GM19025 (cell line): ENCODE measurements around the gene KCNA1.

Experiments
- ATAC-seq: cut with Tn5 transposase; IDR thresholded peaks from one replicate; pipeline ENCODE4 v1.9.1; 2021; ENCODE audit warnings: mild to moderate bottlenecking, low read depth, moderate library complexity; ENCODE audit not compliant: unreplicated experiment

Gene KCNA1

DNA sequence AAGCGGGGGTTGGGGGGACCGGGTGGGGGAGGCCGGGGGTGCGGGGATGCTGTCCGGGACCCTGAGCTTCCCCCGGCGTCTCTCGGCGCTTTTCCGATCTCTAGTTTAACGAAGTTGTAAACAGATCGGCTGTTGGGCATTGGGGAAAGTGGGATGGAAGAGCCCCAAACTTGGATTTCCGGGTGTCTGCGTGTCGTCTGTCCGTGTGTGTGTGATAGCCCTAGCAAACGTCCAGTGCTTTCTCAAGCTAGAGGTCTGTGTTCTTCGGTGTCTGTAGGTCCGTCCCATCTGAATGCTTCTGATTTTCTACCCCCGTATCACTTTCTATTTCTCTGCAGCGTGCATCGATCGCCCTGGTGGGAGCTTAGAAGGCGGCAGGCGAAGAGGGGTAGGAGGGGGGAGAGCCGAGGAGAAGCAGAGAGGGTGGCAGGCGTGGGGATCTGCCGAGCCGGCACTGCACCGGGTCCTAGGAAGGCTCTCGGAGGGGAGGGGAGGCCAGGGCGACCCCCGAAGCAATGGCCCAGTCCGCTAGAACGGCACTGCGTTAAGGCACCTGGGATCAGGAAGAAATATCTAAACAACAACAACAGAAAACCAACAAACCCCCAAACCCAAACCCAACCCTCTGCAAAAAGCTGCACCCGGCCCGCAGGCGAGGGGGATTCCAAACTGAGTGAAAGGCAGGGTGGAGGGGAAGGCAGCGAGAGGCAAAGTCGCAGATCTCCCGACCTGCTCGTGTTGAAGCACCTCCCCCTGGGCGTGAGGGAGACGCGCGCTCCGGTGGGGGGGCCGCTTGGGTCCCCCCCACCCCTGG lies 1.0 kb downstream of the KCNA1 start:
- ATAC-seq, result no peak

DNA sequence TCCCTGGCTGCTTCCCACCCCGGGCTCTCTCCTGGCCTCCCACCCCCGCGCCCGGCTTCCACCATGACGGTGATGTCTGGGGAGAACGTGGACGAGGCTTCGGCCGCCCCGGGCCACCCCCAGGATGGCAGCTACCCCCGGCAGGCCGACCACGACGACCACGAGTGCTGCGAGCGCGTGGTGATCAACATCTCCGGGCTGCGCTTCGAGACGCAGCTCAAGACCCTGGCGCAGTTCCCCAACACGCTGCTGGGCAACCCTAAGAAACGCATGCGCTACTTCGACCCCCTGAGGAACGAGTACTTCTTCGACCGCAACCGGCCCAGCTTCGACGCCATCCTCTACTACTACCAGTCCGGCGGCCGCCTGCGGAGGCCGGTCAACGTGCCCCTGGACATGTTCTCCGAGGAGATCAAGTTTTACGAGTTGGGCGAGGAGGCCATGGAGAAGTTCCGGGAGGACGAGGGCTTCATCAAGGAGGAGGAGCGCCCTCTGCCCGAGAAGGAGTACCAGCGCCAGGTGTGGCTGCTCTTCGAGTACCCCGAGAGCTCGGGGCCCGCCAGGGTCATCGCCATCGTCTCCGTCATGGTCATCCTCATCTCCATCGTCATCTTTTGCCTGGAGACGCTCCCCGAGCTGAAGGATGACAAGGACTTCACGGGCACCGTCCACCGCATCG lies 1.8 kb downstream of the KCNA1 start:
- no peak for ATAC-seq

DNA sequence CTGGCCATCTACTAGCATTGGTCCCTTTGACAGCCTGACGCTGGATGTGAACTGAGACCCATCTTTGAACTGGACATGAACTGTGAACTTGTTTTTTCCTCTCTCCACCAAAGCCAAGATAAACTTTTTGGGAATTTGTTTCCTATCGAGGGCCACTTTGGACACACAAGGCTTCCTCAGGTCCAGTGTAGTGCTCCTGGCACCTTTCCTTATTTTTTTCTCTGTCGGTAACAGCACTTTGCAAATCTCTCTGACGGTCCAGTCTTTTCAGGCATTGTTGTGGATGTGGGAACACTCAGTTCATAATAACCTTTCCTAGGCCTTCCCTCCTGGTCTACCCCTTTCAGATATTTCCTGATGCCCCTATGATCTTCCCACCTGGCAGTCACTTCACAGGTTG lies 5.0 kb downstream of the KCNA1 start:
- no peak for ATAC-seq

DNA sequence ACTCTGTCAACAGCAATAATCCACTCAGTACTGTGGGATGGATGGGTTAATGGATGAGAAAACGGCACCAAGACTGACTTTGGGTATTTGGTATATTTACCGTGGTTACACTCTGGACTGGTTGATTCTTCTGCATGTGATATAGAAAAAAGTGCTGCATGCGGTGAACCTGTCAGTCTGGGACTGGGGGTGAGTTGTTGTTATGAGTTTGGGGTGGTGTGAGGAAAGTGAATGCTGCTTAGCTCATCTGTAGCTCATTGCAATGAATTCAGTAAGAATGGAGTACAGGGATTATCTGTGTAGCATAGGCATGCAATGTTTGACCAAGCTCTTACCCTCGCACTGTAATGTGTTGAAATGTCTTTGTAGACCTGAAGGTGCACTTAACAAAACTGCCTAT lies 6.0 kb downstream of the KCNA1 start:
- ATAC-seq, result no peak

DNA sequence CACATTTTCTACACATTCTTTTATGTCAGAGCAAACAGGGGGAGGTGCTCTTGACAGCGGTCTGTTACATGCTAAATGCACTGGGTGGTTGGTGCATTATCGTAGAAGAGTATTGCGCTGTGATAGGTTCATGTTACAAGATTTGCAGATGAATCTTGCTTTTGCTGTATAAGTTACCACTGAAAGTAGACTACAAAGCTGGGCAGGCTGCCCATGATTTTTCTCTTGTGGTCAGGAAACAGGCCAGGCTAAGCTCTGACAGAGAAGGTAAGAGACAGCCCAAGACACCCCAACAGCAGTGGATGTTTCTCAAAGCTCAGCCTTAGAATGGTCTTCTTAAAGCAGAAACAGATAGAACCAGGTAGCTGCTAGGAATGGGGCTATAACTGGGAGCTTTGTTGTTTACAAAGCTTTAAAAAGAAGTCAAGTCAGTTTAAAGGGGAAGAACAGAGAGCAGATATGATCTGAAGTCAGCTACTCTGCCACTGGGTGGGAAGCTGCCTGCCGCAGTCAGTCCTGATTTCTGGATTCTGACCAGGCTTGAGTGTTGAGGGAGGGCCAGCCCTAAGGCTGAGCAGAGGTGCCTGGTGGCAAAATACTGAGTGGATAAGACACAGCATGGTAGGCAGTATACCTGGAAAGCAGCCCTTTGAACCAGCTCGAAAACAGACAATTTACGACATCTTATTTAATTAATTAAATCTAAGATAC lies 9.4 kb downstream of the KCNA1 start:
- no peak for ATAC-seq

DNA sequence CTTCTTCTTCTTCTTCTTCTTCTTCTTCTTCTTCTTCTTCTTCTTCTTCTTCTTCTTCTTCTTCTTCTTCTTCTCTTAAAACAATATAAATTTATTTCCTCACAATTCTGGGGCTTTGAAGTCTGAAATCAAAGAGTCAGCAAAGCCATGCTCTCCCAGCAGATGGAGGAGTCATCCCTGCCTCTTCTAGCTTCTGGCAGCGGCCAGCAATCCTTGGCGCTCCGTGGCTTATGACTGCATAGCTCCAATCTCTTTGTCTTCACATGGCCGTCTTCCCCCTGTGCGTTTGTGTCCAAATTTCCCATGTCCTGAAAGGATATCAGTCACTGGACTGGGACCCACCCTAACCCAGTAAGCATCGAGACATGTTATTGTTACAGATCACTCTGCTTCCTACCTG lies 22.9 kb downstream of the KCNA1 start:
- ATAC-seq, result no peak

DNA sequence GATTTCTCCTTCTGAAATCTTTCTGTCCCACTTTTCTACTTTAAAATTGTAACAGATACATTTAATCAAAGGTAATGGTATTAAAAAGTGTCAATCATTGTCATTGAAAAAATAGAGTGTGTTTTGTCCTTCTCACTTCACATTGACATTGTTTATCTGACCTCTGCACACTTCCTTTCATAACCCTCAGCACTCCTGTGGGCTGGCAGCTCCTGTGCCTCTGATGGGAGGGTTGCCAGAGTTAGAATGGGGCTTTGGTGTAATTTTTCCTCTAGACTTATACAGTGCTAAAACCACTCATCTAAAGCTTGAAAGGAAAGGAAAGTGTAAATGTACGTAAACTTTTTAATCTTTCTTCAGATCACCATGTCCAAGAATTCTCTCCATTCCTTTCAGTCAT lies 23.7 kb downstream of the KCNA1 start:
- no peak for ATAC-seq

DNA sequence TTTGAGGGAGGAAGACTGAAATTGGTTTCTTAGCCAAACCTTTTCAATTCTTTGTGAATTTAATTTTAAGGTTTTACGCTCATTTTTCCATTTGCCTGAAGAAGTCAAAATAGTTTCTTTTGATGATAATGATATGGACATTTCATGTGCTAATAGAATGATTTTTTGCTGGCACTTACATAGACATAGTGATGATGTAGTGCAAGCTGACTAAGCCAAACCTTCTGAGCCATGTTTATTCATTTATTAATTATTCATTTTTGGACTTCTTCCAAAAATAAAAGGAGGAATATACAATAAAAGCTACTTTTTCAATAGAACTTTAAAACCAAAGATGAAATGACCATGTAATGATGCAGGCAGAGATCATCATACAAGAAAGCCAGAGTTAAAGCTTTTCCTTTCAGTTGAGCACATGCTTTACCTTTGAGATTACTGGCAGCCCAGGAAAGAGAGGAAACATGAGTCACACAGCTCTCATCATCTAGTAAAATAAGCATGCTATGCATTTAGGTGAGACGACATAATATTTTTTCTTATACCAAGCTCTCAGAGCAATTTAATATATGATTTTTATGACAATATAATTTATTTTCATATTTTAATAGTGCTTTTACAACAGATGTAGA lies 24.8 kb downstream of the KCNA1 start:
- ATAC-seq, result no peak

DNA sequence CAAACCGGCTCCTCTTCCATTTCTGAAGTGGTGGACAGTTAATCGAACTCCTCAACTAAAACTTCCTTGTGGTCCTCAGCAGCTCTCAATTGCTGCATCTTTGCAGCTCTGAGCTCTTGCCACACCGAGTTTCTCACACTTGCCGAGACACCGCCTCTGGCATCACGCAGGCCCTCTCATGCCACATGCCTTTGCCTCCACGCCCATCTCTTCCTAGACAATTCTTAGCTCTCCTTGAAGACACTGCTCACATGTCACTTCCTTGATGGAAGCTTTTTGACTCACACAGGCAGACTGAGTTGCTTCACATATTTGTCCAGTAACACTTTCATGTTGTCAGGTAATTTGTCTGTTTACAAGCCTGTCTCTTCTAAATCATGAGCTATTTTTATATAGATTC lies 29.2 kb downstream of the KCNA1 start:
- ATAC-seq, result no peak

DNA sequence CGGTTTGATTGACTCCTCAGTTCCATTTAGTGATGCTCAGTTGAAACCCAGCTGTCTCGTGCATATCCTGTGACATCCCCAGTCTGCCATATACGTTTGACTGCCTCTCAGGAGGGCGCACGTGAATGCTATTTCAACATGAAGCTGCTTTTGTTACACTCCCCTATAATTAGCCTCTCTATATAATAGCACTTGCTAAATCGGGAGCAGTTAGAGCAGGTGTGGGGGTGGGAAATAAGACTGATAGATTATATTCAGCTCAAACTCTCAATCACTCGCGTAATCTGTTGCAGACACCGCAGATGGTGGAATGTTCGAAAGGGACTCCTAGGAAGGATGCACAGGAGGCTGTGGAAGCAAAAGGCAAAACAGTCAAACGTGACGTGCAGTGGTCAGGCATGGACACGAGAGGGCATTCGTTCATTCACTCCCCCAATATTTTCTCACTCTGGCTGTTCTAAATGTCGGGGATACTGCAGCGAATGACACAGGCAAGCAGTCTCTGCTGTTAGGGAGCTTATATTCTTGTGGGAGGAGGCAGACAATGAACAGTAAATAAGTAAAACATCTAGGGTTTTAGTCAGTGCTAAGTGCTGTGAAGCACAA lies 29.8 kb downstream of the KCNA1 start:
- no peak for ATAC-seq

DNA sequence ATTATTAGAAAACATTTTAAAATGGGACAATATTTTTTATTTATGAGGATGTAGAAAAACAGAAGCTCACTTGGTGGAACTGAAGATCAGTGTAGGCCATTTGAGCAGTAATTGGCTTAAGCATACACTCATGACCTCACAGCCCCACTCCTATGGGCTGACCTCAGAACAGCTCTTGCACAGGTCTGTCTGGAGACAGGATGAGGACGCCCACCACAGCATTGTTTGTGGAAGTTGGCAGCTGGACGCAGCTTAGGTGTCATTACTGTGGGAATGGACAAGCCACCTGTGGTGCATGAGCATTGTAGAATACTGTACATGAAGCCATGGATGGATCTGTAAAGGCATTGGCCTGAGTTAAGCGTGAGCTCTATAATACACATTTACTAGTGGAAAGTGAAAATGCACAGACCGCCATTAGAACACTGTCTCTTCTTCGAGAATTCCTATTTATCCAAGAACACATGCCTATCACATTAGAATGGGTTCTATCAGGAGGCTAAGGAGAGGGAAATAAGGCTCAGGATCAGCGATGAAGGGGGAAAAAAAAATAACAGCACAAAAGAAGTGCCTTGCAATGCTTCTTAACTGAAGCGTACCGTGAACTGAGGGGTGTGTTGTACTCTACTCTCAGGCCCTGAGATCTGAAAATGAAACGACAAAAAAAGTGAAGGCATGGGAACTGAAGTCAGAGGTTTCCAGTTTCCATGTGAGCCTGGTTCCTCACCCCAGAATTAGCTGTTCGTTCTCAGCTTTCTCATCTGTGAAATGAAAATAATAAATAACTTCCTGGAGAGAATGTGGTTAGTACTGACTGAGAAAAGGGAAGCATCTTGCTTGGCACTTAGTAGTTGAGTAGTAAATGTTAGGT lies 33.6 kb downstream of the KCNA1 start:
- peak; percentile 86 for ATAC-seq

DNA sequence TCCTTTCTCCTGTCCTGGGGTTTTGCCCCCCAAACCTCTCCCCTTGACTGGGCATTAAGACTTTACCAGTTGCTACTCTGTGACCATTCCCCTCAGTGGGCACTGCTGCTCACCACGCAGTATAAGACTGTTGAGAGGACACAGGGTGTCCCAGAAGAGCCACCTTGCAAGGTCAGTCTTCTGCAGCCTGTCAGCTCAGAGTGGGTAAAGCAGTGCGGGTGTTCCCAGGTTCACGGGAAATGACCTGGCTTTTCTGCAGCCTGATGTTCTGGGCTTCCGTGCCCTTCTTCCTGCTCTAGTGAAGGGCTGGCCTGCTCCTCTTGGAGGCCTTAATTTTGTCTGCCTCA lies 34.2 kb downstream of the KCNA1 start:
- peak; percentile 25 for ATAC-seq

DNA sequence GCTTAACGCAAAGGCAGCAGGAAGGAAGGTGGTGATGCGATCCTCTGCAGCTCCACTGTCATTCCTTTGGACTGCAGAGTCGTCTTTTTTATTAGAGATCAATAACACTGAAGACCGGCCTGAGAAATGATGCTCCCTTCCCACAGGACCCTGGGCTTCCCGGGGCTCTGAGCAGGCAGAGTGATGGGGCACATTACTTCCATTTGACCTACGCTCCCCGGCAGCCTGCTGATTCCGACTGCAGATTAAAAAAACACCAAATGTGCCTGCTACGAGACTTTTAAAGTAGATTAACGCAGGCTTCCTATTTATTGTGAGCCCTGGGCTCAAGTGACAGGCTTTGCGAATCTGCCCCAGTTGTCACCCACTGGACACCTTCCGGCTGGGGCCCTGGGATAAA lies 37.5 kb downstream of the KCNA1 start:
- no peak for ATAC-seq

DNA sequence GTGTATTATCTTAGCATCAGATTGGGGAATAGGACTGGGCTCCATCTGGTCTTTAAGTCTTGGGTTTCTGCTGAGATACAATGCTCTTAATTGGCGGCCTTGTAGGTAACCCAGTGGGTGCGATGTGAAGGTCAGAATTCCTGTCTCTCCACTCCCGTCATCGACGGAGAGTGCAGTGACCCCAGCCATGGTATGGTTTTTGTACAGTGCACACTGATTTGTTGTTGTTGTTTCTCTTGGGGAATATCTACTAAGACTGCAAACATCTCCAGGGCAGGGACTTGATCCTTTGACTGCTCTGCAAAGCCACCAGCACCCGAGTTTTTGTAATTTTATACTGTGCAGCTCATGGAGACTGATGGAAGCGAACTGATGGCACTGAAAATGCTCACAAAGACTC lies 41.4 kb downstream of the KCNA1 start:
- no peak for ATAC-seq

DNA sequence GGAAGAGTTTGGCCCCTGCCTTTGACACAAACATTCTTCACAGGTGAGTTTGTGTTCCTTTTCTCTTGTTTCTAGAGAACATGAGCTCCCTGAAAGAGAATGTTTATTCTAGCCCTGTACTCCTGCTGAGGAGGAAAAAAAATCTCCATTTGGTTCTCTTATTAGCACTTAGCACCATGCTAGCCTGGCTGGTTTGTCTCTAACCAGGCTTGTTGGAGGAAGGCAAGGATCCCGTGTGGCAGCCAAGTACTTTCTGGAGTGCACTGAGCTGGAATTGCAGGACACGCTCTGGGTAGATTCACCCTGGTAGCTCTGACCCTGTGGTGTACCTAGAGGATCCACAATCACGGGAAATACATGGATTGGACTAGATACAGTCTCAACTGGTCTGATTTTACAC lies 41.9 kb downstream of the KCNA1 start:
- ATAC-seq, result no peak

DNA sequence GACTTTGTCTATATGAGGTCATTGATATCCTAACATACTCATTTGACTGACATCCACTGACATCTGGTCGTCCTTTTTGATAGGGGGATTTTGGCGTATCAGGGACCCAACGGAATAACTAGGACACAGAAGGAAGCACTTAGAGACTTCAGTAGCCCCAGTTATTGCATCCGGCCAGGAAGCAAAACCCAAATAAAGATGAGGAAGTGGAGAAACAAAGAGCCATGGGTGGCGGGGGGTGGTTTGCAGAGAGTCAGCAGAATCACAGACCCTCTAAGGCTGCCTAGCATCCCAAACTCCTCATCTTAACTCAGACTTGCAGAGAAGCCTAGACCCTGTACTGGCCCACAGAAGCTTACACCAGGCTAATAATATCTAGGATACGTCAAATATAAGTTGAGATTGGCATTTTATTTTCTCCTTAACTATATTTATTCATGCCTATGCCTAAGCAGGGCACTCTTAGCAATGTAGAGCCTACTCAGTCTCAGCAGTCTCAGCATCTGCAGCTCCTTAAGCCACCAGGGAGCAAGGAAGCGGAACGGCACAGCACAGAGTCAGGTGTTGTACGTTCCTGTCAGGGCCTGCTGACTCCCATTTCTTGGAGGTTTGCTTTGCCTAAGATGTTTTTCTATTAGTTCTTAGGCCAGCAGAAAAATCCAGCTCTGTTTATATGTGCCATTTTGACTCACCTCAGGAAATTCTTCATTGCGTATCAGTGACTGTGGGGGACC lies 45.1 kb downstream of the KCNA1 start:
- ATAC-seq, result no peak

DNA sequence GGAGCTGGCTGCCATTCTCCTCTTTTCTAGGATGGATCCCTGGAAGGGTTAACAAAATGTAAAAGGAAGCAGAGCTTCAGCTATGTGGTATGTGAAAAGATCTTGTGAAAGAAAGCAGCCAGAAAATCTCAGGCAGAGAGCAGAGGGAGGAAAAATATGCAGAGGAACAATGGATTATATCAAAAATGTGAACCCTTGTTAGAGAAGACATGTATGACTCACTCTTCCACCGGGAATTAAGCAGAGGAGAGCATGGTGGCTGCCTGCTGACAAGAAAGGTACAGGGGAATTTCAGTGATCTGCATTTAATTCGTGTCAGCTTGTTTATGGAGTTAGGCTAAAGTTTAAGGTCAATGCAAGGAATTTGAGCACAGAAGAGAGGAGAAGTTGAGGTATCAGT lies 46.3 kb downstream of the KCNA1 start:
- no peak for ATAC-seq

DNA sequence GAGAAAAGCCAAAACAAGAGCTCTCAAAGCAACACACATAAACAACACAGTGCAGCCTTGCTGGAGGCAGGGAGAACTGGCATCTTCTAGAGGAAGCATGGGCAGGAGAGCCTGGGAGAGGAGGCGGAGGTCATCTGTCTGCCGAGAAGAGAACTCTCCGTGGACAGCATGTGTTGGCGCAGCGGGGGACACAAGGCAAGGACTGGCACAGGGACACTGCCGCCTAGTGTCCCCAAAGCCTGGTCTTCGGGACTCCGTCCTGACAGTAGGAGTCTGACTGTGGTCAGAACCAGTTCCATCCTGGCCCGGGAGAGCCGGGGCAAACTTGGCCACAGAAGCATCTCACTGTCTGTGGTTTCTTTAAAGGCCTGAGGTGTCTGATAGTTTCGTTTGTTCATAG lies 47.3 kb downstream of the KCNA1 start:
- no peak for ATAC-seq

DNA sequence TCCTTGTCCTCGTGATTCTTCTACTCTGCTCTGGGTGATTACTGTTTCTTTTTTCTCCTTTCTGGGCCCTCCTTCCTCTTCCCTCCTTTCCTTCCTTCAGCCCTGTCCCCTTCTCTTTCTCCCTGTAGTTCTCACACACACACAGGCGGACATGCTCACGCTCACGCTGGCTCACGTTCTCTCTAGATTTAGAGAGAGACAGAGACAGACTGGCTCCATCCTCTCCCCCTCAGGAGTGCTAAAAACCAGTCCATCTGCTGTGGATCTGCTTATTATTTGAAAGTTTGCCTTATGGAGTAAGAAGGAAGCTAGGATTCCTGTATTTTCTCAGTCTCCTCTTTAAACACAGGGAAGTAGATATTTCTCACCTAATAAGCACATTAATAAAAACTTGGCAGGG lies 48.1 kb downstream of the KCNA1 start:
- ATAC-seq, result no peak
